Thoracic aorta endothelial cell (primary cell): Measurements from ENCODE around the gene MLC1. TPM values are rescaled to one million over a fixed set of nuclear protein-coding genes. Genes with fewer than 3 reads are reported as not detected.

Experiments used
- total RNA-seq: library from RNA; depleted of rRNA; stranded (reverse); fragments of >200 nt; gene quantifications from 2 replicates; pipeline ENCODE4 v1.2.3, GENCODE V29; 2012

Gene MLC1
- not detected in 2 replicates for total RNA-seq

DNA sequence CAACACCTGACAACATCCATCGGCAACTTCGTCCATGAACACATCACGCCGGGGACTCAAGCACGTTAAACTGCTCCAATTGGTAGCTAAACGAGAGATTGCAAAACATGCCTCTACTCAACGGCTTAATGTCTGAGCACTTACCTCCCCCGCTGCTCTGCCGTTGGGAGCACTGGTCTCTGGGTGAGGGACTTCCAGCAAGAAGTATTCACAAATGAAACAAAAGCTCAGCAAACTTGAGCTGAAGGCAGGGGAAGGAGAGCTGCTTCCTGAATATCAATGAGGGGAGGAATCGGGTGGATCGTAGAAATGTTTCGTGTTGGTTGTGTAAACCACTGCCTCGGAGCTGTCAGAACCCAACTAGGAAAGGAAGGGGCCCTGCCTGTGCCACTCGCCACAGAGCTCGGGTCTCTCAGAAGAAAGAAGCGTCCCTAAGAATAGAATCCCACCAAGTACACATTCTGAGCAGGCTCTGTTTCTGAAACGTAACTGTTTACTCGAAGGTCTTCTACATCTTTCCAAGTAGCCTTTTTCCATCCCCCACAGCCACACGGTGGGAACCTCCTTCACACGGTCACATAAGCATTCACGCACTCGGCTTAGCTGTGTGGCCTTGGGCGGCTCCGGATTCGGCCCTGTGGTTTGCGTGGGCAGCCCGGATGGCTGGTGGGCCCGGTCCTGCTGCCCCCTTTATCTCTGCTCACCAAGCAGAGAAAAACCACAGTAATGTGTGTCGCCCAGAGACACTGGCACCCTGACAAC lies at the start of gene MLC1:
Gene MLC1 (minus strand): TSS at position 216 of the 762 bp plus-strand sequence. CDS start 524 bp downstream, outside the sequence.

DNA sequence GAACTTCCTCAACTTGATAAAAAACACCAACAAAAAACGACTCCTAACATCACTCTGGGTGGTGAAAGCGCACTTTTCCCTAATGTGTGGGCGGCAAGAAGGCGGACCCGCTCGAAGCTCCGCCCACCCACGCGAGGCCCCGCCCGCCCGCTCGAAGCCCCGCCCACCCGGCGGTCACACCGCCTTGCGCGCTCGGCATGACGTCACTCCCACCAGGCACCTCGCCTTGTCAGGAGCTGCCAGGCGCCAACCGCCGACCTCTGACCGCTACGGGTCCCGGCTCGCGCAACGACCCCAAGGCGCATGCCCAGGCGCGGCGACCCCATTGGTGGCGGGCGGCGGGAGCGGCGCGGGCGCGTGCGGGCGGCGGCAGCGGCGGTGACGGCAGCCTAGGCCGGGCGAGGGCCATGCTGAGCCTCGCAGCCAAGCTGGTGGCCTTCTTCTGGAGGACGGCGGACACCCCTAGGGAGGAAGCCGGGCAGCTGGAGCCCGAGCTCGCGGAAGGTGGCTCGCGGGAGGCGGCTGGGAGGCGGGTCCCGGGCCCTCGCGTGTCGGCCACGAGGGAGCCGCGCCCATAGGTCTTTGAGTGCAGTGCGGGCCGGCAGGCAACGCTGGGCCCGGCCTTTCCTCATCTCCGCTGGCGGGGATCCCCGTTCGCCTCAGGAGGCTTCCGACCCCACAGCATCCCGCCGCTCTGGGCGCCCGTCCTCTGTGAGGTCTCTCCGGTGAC lies 4.6 kb upstream of the MLC1 start, which contains the start of gene MOV10L1:
Gene MOV10L1 (plus strand): TSS at position 325 of the 730 bp plus-strand sequence. CDS start 83 bp downstream, at position 408.

DNA sequence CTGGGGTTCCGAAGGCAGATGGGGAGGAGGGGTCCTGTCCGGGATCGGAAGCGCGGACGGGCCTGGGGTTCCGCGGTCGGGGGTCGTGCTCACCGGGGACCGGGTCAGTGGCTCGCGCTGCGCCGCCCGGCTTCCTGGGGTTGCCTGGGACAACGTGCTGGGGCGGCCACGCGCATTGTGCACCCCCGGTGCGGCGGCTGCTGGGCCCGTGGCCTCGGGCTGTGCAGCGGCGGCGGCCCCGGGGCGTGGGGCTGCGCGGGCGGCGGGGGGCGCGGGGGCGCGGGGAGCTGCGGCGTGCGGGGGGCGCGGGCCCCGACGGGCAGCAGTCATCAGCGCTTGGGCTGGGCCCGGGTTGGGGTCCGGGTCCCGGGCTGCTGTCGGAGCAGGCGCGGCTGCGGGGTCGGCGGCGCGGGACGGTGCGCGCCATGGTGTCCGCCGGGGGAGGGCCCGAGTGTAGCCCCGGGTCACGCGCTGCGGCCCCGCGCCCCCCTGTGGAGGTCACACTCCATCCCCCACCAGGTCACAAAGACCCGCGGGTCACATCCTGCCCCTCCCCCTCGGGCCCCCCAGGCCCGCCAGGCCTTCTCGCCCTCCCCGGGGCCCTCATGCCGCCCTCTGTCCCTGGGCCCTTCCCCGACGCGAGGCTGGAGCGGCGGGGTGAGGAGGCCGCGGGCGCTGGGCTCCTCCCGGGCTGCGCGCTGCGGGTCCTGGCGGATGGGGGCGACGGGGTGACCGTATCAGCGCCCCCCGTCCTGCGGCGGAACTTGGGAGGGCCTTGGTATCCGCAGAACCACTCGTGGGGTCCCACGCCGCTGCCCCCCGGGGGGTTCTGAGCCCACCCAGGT lies 26.9 kb downstream of the MLC1 start, which contains the start of gene TTLL8:
Gene TTLL8 (minus strand): TSS at position 238 of the 845 bp plus-strand sequence.

DNA sequence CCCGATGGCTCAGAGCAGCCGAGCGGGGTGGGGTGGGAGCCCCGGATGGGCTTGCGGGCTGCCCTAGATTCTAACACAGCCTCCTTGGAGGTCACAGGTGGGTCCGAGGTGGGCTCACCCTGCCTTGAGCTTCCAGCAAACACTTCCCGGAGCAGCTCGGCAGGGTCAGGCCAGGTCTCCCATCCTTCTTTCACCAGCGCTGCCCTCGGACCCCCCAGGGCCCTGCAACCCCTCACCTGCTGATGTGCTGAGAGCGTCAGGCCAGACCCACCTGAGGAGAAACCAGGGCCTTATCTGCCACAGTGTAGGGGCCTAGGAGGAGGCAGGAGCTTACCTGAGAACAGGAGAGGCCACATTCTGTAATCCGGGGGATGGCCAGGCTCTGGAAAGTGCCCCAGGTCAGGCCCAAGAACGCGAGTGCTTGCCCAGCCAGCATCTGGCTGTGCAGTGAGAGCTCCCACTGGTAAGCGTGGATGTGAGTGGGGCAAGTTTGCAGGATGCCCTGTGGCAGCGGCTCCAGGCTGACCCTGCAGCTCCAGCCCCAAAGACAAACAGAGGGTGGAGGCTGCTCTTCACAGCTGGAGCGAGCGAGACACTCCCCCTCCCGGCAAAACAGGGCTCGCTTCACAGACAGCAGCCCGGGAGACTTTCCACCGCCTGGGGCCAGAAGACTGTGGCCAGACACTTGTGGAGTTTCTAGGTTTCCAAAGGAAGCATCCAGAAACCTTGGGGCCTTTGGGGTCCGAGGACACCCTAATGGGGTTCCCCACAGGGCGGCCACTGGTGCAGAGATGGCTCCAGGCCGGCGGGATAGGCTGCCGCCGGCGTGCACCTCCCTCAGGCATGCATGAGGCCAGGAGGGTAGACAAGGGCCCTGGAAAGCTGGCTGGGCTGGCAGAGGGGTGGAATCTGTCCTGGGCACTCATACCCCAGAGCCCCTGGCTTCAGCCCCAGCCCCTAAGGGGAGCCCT lies 72.7 kb downstream of the MLC1 start, which contains the start of gene IL17REL:
Gene IL17REL (minus strand): TSS at position 555 of the 971 bp plus-strand sequence. CDS start 119 bp downstream, at position 436.

Other genes with a start within 250 kb of the MLC1 start
- 21.5 and 25.2 TPM in 2 replicates for gene ZBED4, start 231.6 kb downstream of the MLC1 start, total RNA-seq
- gene ALG12, start 167.0 kb downstream of the MLC1 start, total RNA-seq = 9.3 and 14.1 TPM in 2 replicates
- 29.4 and 42.7 TPM in 2 replicates for gene CRELD2, start 166.8 kb downstream of the MLC1 start, total RNA-seq
- gene PIM3, start 124.7 kb downstream of the MLC1 start, total RNA-seq = 104 and 136 TPM in 2 replicates
- 0.13 and 0.22 TPM in 2 replicates for gene IL17REL, start 72.7 kb downstream of the MLC1 start, total RNA-seq
- not detected in 2 replicates for gene TTLL8, start 27.1 kb downstream of the MLC1 start, total RNA-seq
- 20.2 and 44.9 TPM in 2 replicates for gene MOV10L1, start 4.6 kb upstream of the MLC1 start, total RNA-seq
- gene PANX2, start 85.3 kb upstream of the MLC1 start, total RNA-seq = 1.7 TPM in 2 replicates
- gene TRABD, start 100.5 kb upstream of the MLC1 start, total RNA-seq = 30.6 and 36.8 TPM in 2 replicates
- 18.5 and 21.0 TPM in 2 replicates for gene SELENOO, start 115.6 kb upstream of the MLC1 start, total RNA-seq
- gene TUBGCP6, start 159.6 kb upstream of the MLC1 start, total RNA-seq = 28.3 and 28.7 TPM in 2 replicates
- gene HDAC10, start 165.8 kb upstream of the MLC1 start, total RNA-seq = 17.0 and 17.4 TPM in 2 replicates
- 40.8 and 49.9 TPM in 2 replicates for gene MAPK12, start 176.3 kb upstream of the MLC1 start, total RNA-seq
- 10.1 and 10.8 TPM in 2 replicates for gene MAPK11, start 185.0 kb upstream of the MLC1 start, total RNA-seq
- gene PLXNB2, start 222.2 kb upstream of the MLC1 start, total RNA-seq = 64.2 and 73.9 TPM in 2 replicates
- gene DENND6B, start 241.6 kb upstream of the MLC1 start, total RNA-seq = 1.1 and 1.7 TPM in 2 replicates